HK-2 (cell line): ENCODE results near the gene PNKP.

ENCODE experiments used
- DNase-seq: peaks from one replicate; pipeline ENCODE4 v3.0.0-alpha.2; 2018; ENCODE audit not compliant: unreplicated experiment

The PNKP gene

DNA sequence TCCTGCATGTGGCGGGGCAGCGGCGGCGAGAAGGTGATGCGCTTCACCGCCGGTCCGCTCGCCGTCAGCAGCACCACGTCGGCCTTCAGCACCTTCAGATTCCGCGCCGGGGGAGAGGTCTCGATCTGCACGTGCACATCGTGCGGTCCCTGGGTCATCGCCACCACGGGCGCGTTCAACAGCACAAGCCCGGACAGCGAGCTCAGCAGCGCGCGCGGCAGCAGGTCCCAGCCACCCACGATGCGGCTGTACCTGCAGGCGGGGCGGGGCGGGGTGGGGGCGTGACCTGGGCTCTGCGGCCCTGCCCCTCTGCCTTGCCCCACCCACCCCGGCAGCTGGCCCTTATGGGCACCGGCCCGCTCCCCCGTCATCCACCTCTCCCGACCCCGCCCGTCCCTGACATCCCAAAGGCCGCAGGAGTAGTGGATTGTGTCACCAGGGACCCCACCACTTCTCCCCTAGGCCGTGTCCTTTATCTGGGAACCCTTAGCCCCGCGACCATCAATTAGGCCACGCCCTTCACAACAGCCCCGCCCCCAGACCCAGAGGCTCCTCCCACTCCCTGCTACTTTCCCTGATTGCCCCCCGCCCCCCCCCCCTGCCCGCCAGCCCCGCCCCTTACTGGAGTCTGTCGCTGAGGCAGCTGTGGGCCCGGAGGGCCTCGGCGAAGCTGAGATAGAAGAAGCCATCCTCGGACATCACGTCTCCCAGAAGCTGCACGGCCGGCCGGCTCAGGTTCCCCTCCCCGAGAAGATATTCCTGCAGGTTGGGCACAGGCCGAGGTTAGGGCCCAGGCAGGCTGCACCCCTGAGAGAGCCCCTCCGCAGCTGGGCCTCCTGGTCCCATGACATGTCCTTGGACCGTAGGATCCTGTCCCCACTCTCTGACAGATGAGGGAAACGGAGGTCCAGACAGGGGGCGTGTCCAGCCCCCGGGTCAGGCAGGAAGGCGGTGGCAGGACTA, 23.3 kb upstream of the PNKP start:
- no peak for DNase-seq

DNA sequence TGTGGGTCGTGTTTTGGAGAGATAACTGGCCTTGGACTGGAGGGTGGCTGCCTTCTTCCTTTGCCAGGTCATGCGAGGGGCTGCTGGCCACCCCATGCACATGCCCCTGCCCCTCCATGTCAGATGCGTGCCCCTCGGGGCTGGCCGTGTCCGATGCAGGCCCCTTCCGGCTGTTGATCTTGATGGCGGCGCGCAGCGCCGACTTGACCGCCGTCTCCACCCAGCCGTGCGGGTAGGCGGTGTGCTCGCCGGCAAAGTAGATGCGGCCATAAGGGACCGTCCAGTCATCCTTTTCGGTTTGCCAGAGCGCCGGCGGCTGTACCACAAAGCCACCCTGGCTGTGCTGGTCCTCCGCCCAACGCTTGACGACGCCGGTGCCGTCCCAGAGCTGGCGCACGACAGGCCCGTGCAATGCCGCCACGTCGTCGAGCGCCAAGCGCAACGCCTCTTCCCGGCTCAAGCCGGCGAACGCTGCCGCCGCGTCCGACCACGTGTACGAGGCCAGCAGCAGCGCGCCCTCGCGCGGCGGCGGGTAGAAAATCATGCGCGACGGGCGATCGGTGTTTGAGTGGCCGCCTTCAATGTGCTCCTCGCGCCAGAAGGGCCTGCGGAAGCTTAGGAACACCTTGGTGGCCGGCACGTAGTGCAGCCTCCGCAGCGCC, 22.4 kb upstream of the PNKP start:
- DNase-seq = no peak

DNA sequence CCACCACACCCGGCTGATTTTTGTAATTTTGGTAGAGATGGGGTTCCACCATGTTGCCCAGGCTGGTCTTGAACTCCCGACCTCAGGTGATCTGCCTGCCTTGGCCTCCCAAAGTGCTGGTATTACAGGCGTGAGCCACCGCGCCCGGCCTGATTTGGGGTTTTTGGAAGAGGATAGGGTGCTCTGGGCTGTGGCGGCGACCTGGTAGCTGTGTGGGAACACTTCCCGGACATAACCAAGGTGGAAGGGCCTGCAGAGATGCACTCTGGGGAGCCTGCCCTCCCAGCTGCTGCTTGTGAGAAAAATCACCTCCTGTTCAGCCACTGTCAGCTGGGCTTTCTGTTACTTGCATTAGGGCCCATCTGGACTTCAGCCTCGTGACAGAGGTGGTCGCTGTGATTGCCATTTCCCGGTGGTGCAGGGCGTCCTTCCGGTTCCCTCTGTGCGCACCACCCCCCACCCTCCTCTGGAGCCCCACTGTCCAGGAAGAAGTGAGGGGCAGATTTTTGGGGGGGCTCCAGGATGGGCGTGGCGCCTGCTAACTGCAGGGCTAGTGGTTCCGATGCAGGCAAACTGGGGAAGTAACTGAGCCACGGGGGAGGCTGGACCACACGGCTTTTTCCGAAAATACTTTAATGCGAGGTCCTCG, 21.8 kb upstream of the PNKP start:
- no peak for DNase-seq

DNA sequence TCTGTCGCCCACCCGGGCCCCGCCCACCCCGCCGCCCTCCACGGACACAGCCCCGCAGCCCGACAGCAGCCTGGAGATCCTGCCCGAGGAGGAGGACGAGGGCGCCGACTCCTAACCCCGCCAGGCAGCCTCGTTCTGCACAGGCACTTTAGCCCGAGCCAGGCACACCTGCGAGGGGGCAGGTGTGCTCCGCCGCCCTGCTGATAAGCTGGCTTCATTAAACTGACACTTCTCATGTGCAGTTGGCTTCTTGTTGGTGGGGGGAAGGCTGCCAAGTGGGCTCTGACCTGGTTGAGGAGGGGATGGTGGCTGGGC, 21.1 kb upstream of the PNKP start:
- no peak for DNase-seq

DNA sequence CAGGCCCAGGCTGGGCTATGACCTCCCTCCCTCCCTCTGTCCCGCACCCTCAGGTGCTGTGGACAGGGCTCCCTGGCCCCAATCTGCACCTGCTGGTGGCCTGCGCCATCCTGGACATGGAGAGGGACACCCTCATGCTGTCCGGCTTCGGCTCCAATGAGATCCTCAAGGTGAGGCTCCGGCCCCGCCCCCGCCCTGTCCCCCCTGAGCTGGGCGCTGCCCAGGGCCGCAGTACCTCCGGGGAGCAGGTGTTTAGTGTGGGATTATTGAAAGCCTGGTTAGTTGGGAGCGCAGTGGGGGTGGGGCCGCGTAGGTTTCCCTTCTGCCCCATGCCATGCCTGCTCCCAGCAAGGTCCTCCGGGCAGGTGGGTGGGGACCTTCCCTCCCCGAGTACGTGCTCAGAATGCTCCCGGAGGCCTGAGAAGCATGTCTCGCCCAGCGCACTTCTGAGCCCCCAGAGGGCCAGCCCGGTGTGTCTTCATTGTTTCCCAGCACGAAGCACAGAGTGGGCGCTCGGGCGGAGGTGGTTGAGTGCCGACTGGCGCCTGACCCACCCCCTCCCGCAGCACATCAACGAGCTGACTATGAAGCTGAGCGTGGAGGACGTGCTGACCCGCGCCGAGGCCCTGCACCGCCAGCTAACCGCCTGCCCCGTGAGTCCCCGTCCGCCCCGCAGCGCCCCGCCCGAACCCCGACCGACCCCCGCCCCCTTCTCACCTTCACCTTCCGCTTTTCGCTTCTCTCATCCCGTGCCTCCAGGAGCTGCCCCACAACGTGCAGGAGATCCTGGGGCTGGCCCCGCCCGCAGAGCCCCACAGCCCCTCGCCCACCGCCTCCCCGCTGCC, 20.5 kb upstream of the PNKP start:
- DNase-seq = no peak

DNA sequence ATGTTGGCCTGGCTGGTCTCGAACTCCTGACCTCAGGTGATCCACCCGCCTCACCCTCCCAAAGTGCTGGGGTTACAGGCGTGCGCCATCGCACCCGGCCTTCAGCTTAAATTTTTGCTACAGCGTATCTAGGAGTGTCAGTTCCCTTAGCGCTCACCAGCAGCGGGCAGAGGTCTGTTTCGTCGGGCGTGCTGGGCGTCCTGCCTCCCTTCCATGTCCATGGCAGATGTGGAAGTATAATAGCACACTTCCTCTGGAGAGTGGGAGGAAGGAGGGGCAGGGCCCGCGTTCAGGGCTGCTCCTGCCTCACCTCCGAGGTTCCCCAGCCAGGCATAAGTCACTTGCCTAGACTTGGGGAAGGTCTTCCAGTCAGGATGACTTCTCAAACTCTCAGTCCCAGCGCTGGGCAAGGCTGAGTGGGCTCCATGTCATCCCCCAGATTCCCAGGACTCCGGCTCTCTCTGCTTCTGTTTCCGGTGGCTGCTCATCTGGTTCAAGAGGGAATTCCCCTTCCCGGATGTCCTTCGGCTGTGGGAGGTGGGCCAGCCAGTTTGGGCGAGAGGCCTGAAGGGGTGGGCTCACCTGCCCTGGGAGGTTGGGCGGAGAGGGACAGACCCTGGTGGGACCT, 19.8 kb upstream of the PNKP start:
- DNase-seq = no peak

DNA sequence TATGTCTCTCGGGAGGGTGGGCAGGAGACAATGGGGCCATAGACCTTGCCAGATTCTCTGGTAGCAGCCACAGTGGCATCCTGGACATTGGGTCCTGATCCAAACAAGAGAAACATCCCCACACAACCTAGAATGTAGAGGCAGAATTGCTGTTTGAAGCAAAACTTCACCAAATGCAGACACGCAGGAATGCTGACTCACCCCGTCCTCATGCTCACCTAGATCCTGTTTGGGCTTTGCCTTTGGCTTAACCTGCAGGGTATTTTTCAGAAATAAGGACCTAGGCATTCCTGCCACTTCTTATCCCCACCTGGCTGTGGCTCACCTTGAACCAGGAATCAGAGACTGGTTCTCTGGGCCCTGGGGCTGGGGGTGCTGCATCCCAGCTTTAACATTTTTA, 17.4 kb upstream of the PNKP start:
- DNase-seq = no peak

DNA sequence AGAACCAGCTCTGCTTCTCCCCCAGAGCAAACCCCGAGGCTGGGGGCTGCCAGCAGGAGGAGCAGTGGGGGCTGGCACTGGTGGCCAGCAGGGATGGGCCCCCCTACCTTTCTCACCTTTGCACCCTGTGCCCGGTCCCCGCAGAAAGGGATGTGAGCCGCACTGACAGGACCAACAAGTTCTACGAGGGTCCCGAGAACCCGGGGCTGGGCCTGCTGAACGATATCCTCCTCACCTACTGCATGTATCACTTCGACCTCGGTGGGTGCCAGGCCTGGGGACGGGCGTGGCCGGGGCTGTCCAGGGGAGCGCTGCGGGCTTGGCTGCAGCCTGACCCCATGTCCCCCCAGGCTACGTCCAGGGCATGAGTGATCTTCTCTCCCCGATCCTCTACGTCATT, 16.7 kb upstream of the PNKP start:
- no peak for DNase-seq

DNA sequence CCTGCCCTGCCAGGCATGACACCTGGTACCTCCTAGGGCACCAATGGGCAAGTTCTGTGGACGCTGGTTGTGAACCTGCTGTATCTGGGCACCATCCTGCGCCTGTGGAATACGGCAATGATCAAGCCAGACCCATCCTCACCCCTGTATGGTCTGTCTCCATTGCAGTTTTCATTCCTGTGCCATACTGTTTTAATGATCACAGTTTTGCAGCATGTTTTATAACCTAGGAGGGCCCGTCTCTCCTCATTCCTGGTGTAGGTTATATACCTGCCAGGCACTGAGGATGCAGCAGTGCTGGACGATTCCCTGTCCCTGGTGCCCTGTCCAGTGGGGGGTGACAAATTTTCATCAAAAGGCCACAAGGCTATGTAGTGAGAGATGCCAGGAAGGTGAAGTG, 15.7 kb upstream of the PNKP start:
- no peak for DNase-seq

DNA sequence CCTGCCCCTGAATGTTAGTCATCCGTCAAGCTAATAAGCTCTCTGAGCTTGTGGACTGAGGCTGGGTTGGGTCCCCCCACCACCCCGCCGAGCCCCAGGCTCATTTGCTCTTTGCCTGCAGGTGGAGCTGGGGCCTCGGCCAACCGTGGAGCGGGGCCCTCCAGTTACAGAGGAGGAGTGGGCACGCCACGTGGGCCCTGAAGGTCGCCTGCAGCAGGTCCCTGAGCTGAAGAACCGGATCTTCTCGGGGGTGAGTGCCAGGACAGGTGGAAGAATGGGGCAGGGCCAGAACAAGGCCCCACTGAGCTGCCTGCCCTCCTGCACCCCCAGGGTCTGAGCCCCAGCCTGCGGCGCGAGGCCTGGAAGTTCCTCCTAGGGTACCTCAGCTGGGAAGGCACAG, 15.3 kb upstream of the PNKP start:
- no peak for DNase-seq

DNA sequence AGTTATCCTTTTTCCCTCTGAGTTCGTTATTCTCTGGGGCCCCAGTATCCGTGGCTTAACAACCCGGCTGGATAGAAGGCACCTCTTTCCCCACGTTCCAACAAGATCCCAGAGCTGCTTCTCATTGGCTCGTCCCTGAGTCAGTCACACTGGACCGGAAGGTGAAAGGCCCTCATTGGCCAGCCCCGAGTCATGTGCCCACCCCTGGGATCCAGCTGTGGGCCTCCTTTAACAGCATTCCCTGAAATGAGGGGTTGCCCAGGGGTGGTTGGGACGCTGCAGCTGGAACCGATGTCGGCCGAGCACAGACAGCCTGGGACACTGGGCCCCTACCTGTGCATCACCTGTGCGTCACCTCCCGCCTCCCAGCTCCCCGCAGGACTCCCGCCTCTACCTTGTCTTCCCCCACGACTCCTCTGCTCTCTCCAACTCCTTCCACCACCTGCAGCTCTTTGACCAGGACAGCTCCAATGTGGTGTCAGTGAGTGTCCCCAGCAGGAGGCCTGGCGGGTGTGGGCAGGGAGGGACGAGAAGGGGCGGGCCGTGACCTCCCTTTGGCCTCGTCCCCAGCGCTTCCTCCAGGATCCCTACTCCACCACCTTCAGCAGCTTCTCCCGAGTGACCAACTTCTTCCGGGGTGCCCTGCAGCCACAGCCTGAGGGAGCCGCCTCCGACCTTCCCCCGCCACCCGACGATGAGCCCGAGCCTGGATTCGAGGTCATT, 14.5 kb upstream of the PNKP start:
- no peak for DNase-seq

DNA sequence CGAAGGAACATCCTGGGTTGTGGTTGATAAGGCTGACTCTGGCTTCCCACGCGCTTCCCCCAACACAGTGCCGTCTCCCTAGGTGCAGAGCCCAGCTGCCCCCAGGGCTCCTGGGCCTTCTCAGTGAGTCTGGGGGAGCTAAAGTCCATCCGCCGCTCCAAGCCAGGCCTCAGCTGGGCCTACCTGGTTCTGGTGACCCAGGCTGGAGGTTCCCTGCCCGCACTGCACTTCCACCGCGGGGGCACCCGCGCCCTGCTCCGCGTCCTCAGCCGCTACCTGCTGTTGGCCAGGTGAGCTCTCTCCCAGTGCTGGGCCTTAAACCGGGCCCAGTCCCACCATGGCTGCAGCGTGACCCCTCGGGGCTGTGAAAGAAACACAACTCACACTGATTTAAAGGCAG, 13.8 kb upstream of the PNKP start:
- DNase-seq = no peak

DNA sequence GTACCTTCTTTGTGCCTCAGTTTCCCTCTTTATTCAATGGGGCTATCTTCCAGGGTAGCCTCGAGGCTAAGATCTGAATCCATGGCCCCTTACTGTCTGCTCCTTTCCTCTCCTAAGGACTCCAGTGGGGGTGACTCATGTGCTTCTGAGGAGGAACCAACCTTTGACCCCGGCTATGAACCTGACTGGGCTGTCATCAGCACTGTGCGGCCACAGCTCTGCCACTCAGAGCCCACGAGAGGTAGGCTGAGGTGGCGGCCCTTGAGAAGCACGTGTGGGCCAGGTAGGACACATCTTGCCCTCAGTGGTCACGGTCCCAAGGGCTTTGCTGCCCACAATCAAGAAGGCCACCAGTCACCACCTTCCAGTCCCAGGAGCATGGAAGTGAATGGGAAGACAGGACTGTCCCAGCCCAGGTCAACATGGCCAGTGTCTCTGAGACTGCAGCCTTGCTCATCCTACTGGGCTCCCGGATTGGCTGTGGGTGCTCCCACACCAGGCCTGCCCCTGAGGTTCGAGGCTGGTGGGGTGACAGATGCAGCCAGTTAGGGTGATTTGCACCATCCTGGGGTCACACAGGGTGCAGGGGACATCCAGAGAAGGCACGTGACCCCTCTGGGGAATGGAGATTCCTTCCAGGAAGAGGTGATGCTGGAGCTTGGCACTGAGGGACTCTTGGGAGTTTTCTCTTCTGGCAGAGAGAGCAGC, 12.9 kb upstream of the PNKP start:
- no peak for DNase-seq

DNA sequence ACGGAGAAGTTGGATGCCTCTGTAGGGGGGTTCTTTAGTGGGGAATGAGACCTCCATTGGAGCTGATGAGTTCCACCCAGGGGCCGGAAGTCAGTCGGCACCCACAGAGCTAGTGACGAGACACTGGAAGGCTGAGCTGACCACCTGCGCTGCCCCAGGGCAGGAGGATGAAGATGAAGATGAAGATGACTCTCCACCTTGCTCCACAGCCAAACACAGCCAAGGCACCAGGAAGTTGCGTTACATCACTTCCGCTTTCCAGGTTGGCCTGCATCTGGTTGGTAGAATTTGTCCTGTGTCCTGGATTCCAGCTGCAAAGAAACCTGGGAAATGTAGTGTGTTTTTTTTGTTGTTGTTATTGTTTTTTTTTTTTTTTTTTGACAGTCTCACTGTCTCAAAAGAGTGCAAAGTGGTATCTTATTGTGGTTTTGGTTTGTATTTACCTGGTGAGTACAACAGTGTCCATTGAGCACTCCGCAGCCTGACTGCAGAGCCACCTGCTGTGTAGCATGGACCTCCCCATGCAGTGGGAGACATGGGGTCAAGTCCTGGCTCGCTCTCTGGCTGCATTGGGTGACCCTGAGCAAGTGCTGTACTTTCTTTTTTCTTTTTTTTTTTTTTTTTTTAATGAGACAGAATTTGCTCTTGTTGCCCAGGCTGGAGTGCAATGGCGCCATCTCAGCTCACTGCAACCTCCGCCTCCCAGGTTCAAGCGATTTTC, 12.0 kb upstream of the PNKP start:
- no peak for DNase-seq

DNA sequence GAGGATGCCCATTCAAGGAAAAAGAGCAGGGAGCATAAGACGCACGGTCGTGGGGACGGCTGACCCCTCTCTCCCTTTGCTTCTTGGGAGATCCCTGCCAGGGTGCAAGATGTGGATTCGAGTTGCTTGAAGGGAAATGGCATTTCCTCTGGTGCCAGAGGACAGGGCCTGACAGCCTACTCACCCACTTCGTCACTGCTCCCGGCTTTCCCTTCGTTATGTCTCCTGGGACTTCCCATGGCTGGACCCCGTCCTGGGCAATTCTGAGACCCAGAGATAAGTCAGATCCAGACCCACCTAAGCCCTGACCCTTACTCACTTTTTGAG, 11.3 kb upstream of the PNKP start:
- DNase-seq = no peak

DNA sequence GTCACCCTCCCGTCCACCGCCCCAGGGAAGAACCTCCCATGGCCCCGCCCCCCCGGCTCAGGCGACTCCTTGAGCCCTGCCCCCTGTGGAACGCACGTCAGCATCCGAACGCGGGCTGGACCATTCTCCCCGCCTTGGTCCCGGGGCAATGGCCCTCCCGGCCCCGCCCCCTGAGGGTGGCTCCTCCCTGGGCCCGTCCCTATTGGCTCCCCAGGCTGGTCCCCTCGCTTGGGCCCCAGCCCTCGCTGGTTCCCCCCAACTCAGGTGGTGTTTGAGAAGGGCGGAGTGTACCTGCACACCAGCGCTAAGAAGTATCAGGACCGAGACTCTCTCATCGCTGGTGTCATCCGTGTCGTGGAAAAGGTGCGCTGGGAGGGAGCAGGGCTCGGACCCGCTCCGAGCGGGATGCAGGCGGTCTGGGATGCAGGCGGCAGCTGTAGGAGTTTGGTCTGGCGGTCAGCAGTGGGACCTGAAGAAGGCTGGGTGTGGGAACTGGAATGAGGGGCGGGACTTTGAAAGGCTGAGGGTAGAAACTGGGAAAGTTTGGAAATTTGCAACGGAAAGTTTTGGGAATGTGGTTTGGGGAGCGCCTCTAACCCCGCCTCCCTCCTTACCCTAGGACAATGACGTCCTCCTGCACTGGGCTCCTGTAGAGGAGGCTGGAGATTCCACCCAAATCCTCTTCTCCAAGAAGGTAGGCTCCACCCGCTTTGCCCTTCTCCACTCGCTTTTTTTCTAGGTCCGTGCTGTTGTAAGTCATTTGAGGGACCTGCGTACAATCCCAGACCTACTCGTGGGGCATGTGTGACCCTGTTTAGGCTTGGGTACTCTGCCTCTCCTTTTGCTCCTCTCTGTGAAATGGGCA, 10.7 kb upstream of the PNKP start:
- peak; percentile 97 for DNase-seq

DNA sequence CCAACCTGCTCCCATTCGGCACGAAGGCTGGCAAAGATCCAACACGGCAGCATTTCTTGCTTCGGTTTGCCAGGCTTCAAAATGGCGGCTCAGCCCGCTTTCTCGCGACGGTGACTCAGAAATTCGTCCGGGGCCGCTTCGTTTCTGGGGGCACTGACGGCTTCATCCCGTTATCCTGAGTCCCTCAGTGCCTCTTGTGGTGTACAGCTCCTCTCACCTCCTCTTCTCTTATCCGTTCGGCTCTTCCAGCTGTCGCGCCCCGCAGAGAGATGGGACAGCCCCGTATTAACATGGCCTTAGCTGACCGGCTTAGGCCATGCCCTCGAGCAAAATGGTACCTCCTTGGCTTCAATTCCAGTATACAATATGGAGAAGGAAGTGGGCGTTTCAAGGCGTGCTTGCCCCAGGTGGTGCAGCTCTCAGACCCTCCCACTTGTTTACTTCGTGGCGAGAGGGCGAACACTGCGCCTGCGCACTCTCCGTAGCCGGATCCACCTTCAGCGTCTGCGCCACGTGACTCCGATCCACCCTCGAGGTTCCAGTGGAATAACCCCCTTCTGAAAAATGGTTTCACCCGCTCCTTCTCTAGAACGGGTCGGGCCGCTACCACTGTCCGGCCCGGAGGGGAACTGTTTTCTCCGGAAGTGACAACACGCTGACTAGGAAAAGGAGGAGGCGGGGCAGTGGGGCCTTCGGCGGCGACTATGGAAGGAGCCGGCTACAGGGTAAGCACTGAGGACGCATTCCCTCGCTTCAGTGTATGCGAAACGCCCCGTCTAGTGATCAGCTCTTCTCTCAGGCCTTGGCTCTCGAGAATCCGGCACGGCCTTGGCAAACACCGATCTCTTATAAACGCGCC, 9.9 kb upstream of the PNKP start, which contains the start of the genes AKT1S1 and TBC1D17:
AKT1S1 (minus strand) TSS at position 336 of the 859 bp plus-strand sequence. CDS start 4,060 bp downstream, outside the sequence.
TBC1D17 (plus strand) TSS at position 683 of the 859 bp plus-strand sequence; CDS start at position 705, 22 bp downstream.
- DNase-seq = peak; percentile 99
